GM19324 (cell line): ENCODE data around the gene SBF1.
"Not testable (repeated sequence)": the region's sequence is repeated elsewhere in the genome, so short reads cannot be mapped to it uniquely, and the experiment has no call there.

Experiments
- ATAC-seq: cut with Tn5 transposase; IDR thresholded peaks from one replicate; pipeline ENCODE4 v1.9.1; 2021; ENCODE audit warnings: mild to moderate bottlenecking, moderate library complexity; ENCODE audit not compliant: unreplicated experiment, low FRiP score

SBF1 gene

GRCh38 chr22:50435291-50436014 lies 39.4 kb downstream of the SBF1 start:
- ATAC-seq: no peak

GRCh38 chr22:50434849-50435248 lies 40.0 kb downstream of the SBF1 start:
- ATAC-seq: no peak

GRCh38 chr22:50432877-50433510 lies 41.8 kb downstream of the SBF1 start:
- ATAC-seq: not testable (repeated sequence)

- no peak for ATAC-seq
These were observed 42.5 kb downstream of the SBF1 start for GRCh38 chr22:50432131-50432876.

GRCh38 chr22:50425179-50425916 lies 49.5 kb downstream of the SBF1 start:
- ATAC-seq: no peak

- ATAC-seq: no peak
These were observed 50.9 kb downstream of the SBF1 start for GRCh38 chr22:50423956-50424355.

- no peak for ATAC-seq
These were observed 51.6 kb downstream of the SBF1 start for GRCh38 chr22:50422961-50423815.

- ATAC-seq: no peak
These were observed 52.8 kb downstream of the SBF1 start for GRCh38 chr22:50422046-50422445.

GRCh38 chr22:50420581-50420980 lies 54.3 kb downstream of the SBF1 start:
- ATAC-seq: no peak

- ATAC-seq: no peak
These were observed 54.8 kb downstream of the SBF1 start for GRCh38 chr22:50420015-50420414.

GRCh38 chr22:50419116-50419515 lies 55.7 kb downstream of the SBF1 start:
- ATAC-seq: no peak

GRCh38 chr22:50418624-50419023 lies 56.2 kb downstream of the SBF1 start:
- ATAC-seq: no peak

- no peak for ATAC-seq
These were observed 57.2 kb downstream of the SBF1 start for GRCh38 chr22:50417411-50418210.

- no peak for ATAC-seq
These were observed 57.8 kb downstream of the SBF1 start for GRCh38 chr22:50416996-50417395.

GRCh38 chr22:50415426-50415825 lies 59.4 kb downstream of the SBF1 start:
- no peak for ATAC-seq

GRCh38 chr22:50414476-50415248 lies 60.2 kb downstream of the SBF1 start:
- ATAC-seq: no peak

- ATAC-seq: not testable (repeated sequence)
These were observed 65.9 kb downstream of the SBF1 start for GRCh38 chr22:50408954-50409353.

- no peak for ATAC-seq
These were observed 66.5 kb downstream of the SBF1 start for GRCh38 chr22:50408311-50408710.
